Mucosa of rectum (tissue), 2 donors: Measurements from ENCODE around the gene CPM.

Experiments
- H3K27ac ChIP-seq, 2 donors: one replicate each; pipeline ENCODE4 v1.7.0; 2013; ENCODE audit warnings: inconsistent platforms in 2 of 2, low read depth in 2 of 2, low read length in 2 of 2
- H3K27me3 ChIP-seq, 2 donors: one replicate each; pipeline ENCODE4 v1.7.0; 2013; ENCODE audit warnings: low read length in 2 of 2; ENCODE audit not compliant: control insufficient read depth in 2 of 2, insufficient read depth in 2 of 2
- H3K36me3 ChIP-seq, 2 donors: one replicate each; pipeline ENCODE4 v1.7.0; 2013; ENCODE audit warnings: low read length in 2 of 2; ENCODE audit not compliant: control insufficient read depth in 2 of 2, insufficient read depth in 2 of 2
- H3K4me1 ChIP-seq, 2 donors: one replicate each; pipeline ENCODE4 v1.7.0; 2013; ENCODE audit warnings: low read length in 2 of 2, mild to moderate bottlenecking in 1 of 2; ENCODE audit not compliant: control insufficient read depth in 2 of 2, insufficient read depth in 2 of 2
- H3K4me3 ChIP-seq, 2 donors: one replicate each; pipeline ENCODE4 v1.7.0; 2013; ENCODE audit warnings: low read length in 2 of 2
- H3K9ac ChIP-seq, 2 donors: one replicate each; pipeline ENCODE4 v1.7.0; 2013; ENCODE audit warnings: low read length in 2 of 2, low read depth in 1 of 2, mild to moderate bottlenecking in 1 of 2
- H3K9me3 ChIP-seq, 2 donors: one replicate each; pipeline ENCODE4 v1.7.0; 2013; ENCODE audit warnings: low read length in 2 of 2; ENCODE audit not compliant: control insufficient read depth in 2 of 2
- donor health status: healthy.
- donor health status: Normal muscosa, but diverticular disease.

CPM gene

GRCh38 chr12:68910128-68910527 lies 22.8 kb downstream of the CPM start:
- Histone ChIP-seq H3K4me3 (no peak overlapping the region), H3K9me3 (no peaks in the 10 kb centered on the region), H3K27me3 (no peaks in the 10 kb centered on the region), H3K9ac (no peak overlapping the region), H3K27ac (no peak overlapping the region), H3K4me1 (peaks cover 0 to 4% of the 10 kb centered on the region in 2 donors), H3K36me3 (peaks cover 0 to 2% of the 10 kb centered on the region in 2 donors)

- H3K27me3 ChIP-seq, result no peaks in the 10 kb centered on the region
- no peak overlapping the region for H3K4me3 ChIP-seq
- no peaks in the 10 kb centered on the region for H3K9me3 ChIP-seq
- peaks cover 0 to 4% of the 10 kb centered on the region in 2 donors for H3K4me1 ChIP-seq
- peaks cover 0 to 2% of the 10 kb centered on the region in 2 donors for H3K36me3 ChIP-seq
- H3K9ac ChIP-seq, result no peak overlapping the region
- H3K27ac ChIP-seq, result no peak overlapping the region
Observed at GRCh38 chr12:68908076-68908475, 24.9 kb downstream of the CPM start.

- Histone ChIP-seq H3K9ac (no peak overlapping the region), H3K27me3 (no peaks in the 10 kb centered on the region), H3K36me3 (no peaks in the 10 kb centered on the region), H3K4me1 (peaks cover 0 to 6% of the 10 kb centered on the region in 2 donors), H3K9me3 (no peaks in the 10 kb centered on the region), H3K4me3 (no peak overlapping the region), H3K27ac (no peak overlapping the region)
Observed at GRCh38 chr12:68905733-68906132, 27.2 kb downstream of the CPM start.

GRCh38 chr12:68904351-68904962 lies 28.5 kb downstream of the CPM start:
- Histone ChIP-seq H3K27ac (no peak overlapping the region), H3K4me1 (peaks cover 0 to 9% of the 10 kb centered on the region in 2 donors), H3K4me3 (no peak overlapping the region), H3K27me3 (no peaks in the 10 kb centered on the region), H3K9me3 (no peaks in the 10 kb centered on the region), H3K9ac (no peak overlapping the region), H3K36me3 (no peaks in the 10 kb centered on the region)

- no peak overlapping the region for H3K27ac ChIP-seq
- no peaks in the 10 kb centered on the region for H3K27me3 ChIP-seq
- no peak overlapping the region for H3K4me3 ChIP-seq
- no peaks in the 10 kb centered on the region for H3K9me3 ChIP-seq
- H3K9ac ChIP-seq, result no peak overlapping the region
- peaks cover 0 to 16% of the 10 kb centered on the region in 2 donors for H3K4me1 ChIP-seq
- H3K36me3 ChIP-seq, result no peaks in the 10 kb centered on the region
Observed at GRCh38 chr12:68903511-68903910, 29.5 kb downstream of the CPM start.

- peaks cover 0 to 16% of the 10 kb centered on the region in 2 donors for H3K4me1 ChIP-seq
- no peak overlapping the region for H3K27ac ChIP-seq
- H3K9me3 ChIP-seq, result no peaks in the 10 kb centered on the region
Observed at GRCh38 chr12:68901551-68901950, 31.4 kb downstream of the CPM start.

GRCh38 chr12:68901145-68901544 lies 31.8 kb downstream of the CPM start:
- Histone ChIP-seq H3K36me3 (no peaks in the 10 kb centered on the region), H3K9ac (no peak overlapping the region), H3K27ac (no peak overlapping the region), H3K9me3 (no peaks in the 10 kb centered on the region), H3K4me3 (no peak overlapping the region), H3K4me1 (peaks cover 0 to 16% of the 10 kb centered on the region in 2 donors), H3K27me3 (no peaks in the 10 kb centered on the region)

More at GRCh38 chr12:68901551-68901950, 31.4 kb downstream of the CPM start:
- Histone ChIP-seq H3K9ac (no peak overlapping the region), H3K27me3 (no peaks in the 10 kb centered on the region), H3K4me3 (no peak overlapping the region), H3K36me3 (no peaks in the 10 kb centered on the region)

GRCh38 chr12:68900241-68900640 lies 32.7 kb downstream of the CPM start:
- no peaks in the 10 kb centered on the region for H3K9me3 ChIP-seq
- no peak overlapping the region for H3K4me3 ChIP-seq
- peaks cover 0 to under 1% of the 10 kb centered on the region in 2 donors for H3K36me3 ChIP-seq
- H3K27me3 ChIP-seq, result no peaks in the 10 kb centered on the region
- peaks cover 0 to 16% of the 10 kb centered on the region in 2 donors for H3K4me1 ChIP-seq
- H3K9ac ChIP-seq, result no peak overlapping the region
- no peak overlapping the region for H3K27ac ChIP-seq

- H3K9me3 ChIP-seq, result no peaks in the 10 kb centered on the region
- no peak overlapping the region for H3K4me3 ChIP-seq
- peak overlapping the region in 1 of 2 donors; percentile 27 for H3K9ac ChIP-seq
- peaks cover 0 to 16% of the 10 kb centered on the region in 2 donors for H3K4me1 ChIP-seq
- H3K27me3 ChIP-seq, result no peaks in the 10 kb centered on the region
- H3K27ac ChIP-seq, result peak overlapping the region; percentile 24 to 35
- H3K36me3 ChIP-seq, result peaks cover 0 to 4% of the 10 kb centered on the region in 2 donors
Observed at GRCh38 chr12:68899251-68899771, 33.7 kb downstream of the CPM start.

GRCh38 chr12:68896881-68897540 lies 36.0 kb downstream of the CPM start:
- H3K4me1 ChIP-seq, result peaks cover 0 to 16% of the 10 kb centered on the region in 2 donors
- no peak overlapping the region for H3K27ac ChIP-seq

More at GRCh38 chr12:68896881-68897540, 36.0 kb downstream of the CPM start:
- Histone ChIP-seq H3K9ac (no peak overlapping the region), H3K36me3 (peaks cover 0 to 4% of the 10 kb centered on the region in 2 donors), H3K9me3 (no peaks in the 10 kb centered on the region), H3K4me3 (no peak overlapping the region), H3K27me3 (no peaks in the 10 kb centered on the region)
